ENCODE data around the gene TSPAN2. TPM values are rescaled to one million over a fixed set of nuclear protein-coding genes. Genes with fewer than 3 reads are reported as not detected.

TSPAN2 gene
- polyA plus RNA-seq, 1 donor from 2014 or later = 34.4 TPM

- H3F3A ChIP-seq (ENCODE audit: insufficient read depth, low read length, poor library complexity, severe bottlenecking) = no peaks in the 10 kb centered on the region
- no peak overlapping the region for H3K4me3 ChIP-seq (ENCODE audit: low read length)
- peaks cover 5% of the 10 kb centered on the region for H3K9me3 ChIP-seq (ENCODE audit: low read length)
- H3K27ac ChIP-seq (ENCODE audit: low read length) = no peak overlapping the region
- no peaks in the 10 kb centered on the region for H4K20me1 ChIP-seq (ENCODE audit: insufficient read depth)
- no peaks in the 10 kb centered on the region for H3K79me2 ChIP-seq (replicated peaks; ENCODE audit: insufficient read depth, low read length)
- H3K9me2 ChIP-seq (ENCODE audit: insufficient read depth, low read length) = no peaks in the 10 kb centered on the region
- no peak overlapping the region for H3K4me2 ChIP-seq (ENCODE audit: low read length)
- H3K27me3 ChIP-seq (ENCODE audit: insufficient read depth, low read depth, low read length) = no peaks in the 10 kb centered on the region
- no peak overlapping the region for H2AFZ ChIP-seq (ENCODE audit: low read depth, low read length)
- H3K9ac ChIP-seq (ENCODE audit: low read length) = no peak overlapping the region
- H3K36me3 ChIP-seq (ENCODE audit: insufficient read depth, low read length) = no peaks in the 10 kb centered on the region
- TF ChIP-seq CTCF (IDR thresholded peaks at IDR 0.05; ENCODE audit: poor library complexity, severe bottlenecking) = no peak
Measured at GRCh38 chr1:115127539-115127938, 38.2 kb upstream of the TSPAN2 start.

GRCh38 chr1:115126516-115126915 lies 37.2 kb upstream of the TSPAN2 start:
- no peak for TF ChIP-seq TAF1 (IDR thresholded peaks at IDR 0.05; ENCODE audit: low read depth)
- no peak for TF ChIP-seq CTCF (IDR thresholded peaks at IDR 0.05; ENCODE audit: poor library complexity, severe bottlenecking)
- TF ChIP-seq RAD21 (conservative IDR thresholded peaks at IDR 0.05) = no peak
- no peak for TF ChIP-seq EP300 (conservative IDR thresholded peaks at IDR 0.05; ENCODE audit: poor library complexity, severe bottlenecking)
- TF ChIP-seq REST (IDR thresholded peaks at IDR 0.05; ENCODE audit: borderline replicate concordance) = no peak
- TF ChIP-seq POLR2AphosphoS5 (IDR thresholded peaks at IDR 0.05) = no peak
- no peak for TF ChIP-seq SMC3 (conservative IDR thresholded peaks at IDR 0.05; ENCODE audit: poor library complexity)
- TF ChIP-seq MXI1 (conservative IDR thresholded peaks at IDR 0.05; ENCODE audit: poor library complexity, severe bottlenecking) = no peak
- TF ChIP-seq EZH2 (IDR thresholded peaks at IDR 0.05; ENCODE audit: borderline replicate concordance, insufficient read depth, low read length, poor library complexity, severe bottlenecking) = no peak
- Histone ChIP-seq H3K27ac (ENCODE audit: low read length) (no peak overlapping the region), H3K79me2 (replicated peaks; ENCODE audit: insufficient read depth, low read length) (no peaks in the 10 kb centered on the region)

More at GRCh38 chr1:115126516-115126915, 37.2 kb upstream of the TSPAN2 start:
- H3K9me3 ChIP-seq (ENCODE audit: low read length) = peaks cover 5% of the 10 kb centered on the region
- H3K9me2 ChIP-seq (ENCODE audit: insufficient read depth, low read length) = no peaks in the 10 kb centered on the region
- no peak overlapping the region for H3K4me3 ChIP-seq (ENCODE audit: low read length)
- H3F3A ChIP-seq (ENCODE audit: insufficient read depth, low read length, poor library complexity, severe bottlenecking) = no peaks in the 10 kb centered on the region
- H3K9ac ChIP-seq (ENCODE audit: low read length) = no peak overlapping the region
- H3K27me3 ChIP-seq (ENCODE audit: insufficient read depth, low read depth, low read length) = no peaks in the 10 kb centered on the region
- H2AFZ ChIP-seq (ENCODE audit: low read depth, low read length) = no peak overlapping the region
- no peak overlapping the region for H3K4me2 ChIP-seq (ENCODE audit: low read length)
- H4K20me1 ChIP-seq (ENCODE audit: insufficient read depth) = no peaks in the 10 kb centered on the region
- H3K36me3 ChIP-seq (ENCODE audit: insufficient read depth, low read length) = no peaks in the 10 kb centered on the region

Data from neural cell (in vitro differentiated cells).